ENCODE data around the gene CD244. TPM values are rescaled to one million over a fixed set of nuclear protein-coding genes. Genes with fewer than 3 reads are reported as not detected.
"Not testable (repeated sequence)": the region's sequence is repeated elsewhere in the genome, so short reads cannot be mapped to it uniquely, and the experiment has no call there.

The CD244 gene
- total RNA-seq, 2 donors from 2014 or later = 0.91 to 1.4 TPM

GRCh38 chr1:160797271-160797709 is 65.4 kb downstream of the CD244 start:
- peaks cover 0 to 4% of the 10 kb centered on the region in 2 donors for H3K36me3 Mint-ChIP-seq (ENCODE audit: insufficient read depth in 2 of 2)
- no peaks in the 10 kb centered on the region for H3K9me3 Mint-ChIP-seq
- peak overlapping the region; percentile 88 to 93 for H3K4me3 Mint-ChIP-seq
- peak overlapping the region; percentile 84 for H3K27ac Mint-ChIP-seq
- no peaks in the 10 kb centered on the region for H3K27me3 Mint-ChIP-seq (ENCODE audit: low read depth)
- ATAC-seq (replicated peaks in 1 of 2) (peak in 1 of 2 donors; percentile 5), DNase-seq (no peak)
- peaks cover 78% of the 10 kb centered on the region for H3K4me1 Mint-ChIP-seq (ENCODE audit: low read depth)

DNA sequence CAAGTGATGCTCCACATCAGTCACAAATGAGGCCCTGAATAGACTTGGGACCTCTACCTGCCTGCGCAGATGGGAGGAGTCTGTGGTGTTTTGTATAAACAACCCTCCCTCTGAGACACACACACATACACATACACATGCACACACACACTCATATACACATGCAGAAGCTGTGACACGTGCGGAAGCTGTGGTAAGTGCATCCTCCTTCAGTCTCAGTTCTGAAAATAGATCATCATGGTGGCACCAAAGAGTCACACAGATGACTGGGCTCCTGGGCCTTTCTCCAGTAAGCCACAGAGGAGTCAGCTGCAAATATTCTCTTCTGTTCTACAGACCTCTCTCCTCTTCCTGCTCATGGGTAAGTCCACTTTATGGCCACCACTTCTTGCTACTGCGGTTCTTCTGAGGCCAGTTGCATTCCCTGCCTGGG is 66.7 kb downstream of the CD244 start, which contains the start of gene LY9:
LY9 (plus strand) TSS at position 224 of the 433 bp plus-strand sequence; CDS start at position 238, 14 bp downstream.
- ATAC-seq (replicated peaks in 1 of 2) (peak; percentile 85 to 87), DNase-seq (peak; percentile 78 to 85)
- Mint-ChIP-seq H3K27me3 (ENCODE audit: low read depth) (no peaks in the 10 kb centered on the region), H3K4me1 (ENCODE audit: low read depth) (peaks cover 70% of the 10 kb centered on the region), H3K9me3 (no peaks in the 10 kb centered on the region), H3K27ac (peak within 1 kb of the TSS; percentile 84), H3K36me3 (ENCODE audit: insufficient read depth in 2 of 2) (peaks cover 0 to 4% of the 10 kb centered on the region in 2 donors), H3K4me3 (peak within 1 kb of the TSS; percentile 88 to 93)

GRCh38 chr1:160794376-160794775 is 68.3 kb downstream of the CD244 start:
- H3K36me3 Mint-ChIP-seq (ENCODE audit: insufficient read depth in 2 of 2) = peaks cover 0 to 4% of the 10 kb centered on the region in 2 donors
- H3K4me1 Mint-ChIP-seq (ENCODE audit: low read depth) = peaks cover 68% of the 10 kb centered on the region
- H3K4me3 Mint-ChIP-seq = no peak overlapping the region
- DNase-seq (no peak), ATAC-seq (replicated peaks in 1 of 2) (no peak)
- no peak overlapping the region for H3K27ac Mint-ChIP-seq
- H3K27me3 Mint-ChIP-seq (ENCODE audit: low read depth) = no peaks in the 10 kb centered on the region
- no peaks in the 10 kb centered on the region for H3K9me3 Mint-ChIP-seq

- Mint-ChIP-seq H3K27me3 (ENCODE audit: low read depth) (no peaks in the 10 kb centered on the region), H3K27ac (no peak overlapping the region), H3K36me3 (ENCODE audit: insufficient read depth in 2 of 2) (no peaks in the 10 kb centered on the region), H3K4me1 (ENCODE audit: low read depth) (peaks cover 24% of the 10 kb centered on the region), H3K9me3 (no peaks in the 10 kb centered on the region), H3K4me3 (no peak overlapping the region)
- ATAC-seq (replicated peaks in 1 of 2) (peak; percentile 64 to 71), DNase-seq (no peak)
Observed at GRCh38 chr1:160789702-160790611, 72.7 kb downstream of the CD244 start.

GRCh38 chr1:160789051-160789701 is 73.5 kb downstream of the CD244 start:
- ATAC-seq (replicated peaks in 1 of 2) (no peak), DNase-seq (no peak)
- Mint-ChIP-seq H3K4me3 (no peak overlapping the region), H3K36me3 (ENCODE audit: insufficient read depth in 2 of 2) (no peaks in the 10 kb centered on the region), H3K27ac (no peak overlapping the region), H3K9me3 (no peaks in the 10 kb centered on the region), H3K27me3 (ENCODE audit: low read depth) (no peaks in the 10 kb centered on the region), H3K4me1 (ENCODE audit: low read depth) (peaks cover 17% of the 10 kb centered on the region)

DNA sequence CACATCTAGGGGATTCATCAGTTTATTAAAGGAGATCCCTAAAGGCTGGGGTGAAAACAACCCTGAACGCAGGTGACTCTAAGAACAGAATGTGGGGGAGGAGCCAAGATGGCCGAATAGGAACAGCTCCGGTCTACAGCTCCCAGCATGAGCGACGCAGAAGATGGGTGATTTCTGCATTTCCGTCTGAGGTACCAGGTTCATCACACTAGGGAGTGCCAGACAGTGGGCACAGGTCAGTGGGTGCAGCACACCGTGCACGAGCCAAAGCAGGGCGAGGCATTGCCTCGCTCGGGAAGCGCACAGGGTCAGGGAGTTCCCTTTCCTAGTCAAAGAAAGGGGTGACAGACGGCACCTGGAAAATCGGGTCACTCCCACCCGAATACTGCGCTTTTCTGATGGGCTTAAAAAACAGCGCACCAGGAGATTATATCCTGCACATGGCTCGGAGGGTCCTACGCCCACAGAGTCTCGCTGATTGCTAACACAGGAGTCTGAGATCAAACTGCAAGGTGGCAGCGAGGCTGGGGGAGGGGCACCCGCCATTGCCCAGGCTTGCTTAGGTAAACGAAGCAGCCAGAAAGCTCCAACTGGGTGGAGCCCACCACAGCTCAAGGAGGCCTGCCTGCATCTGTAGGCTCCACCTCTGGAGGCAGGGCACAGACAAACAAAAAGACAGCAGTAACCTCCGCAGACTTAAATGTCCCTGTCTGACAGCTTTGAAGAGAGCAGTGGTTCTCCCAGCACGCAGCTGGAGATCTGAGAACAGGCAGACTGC is 79.5 kb downstream of the CD244 start:
- H3K36me3 Mint-ChIP-seq (ENCODE audit: insufficient read depth in 2 of 2); DNase-seq; ATAC-seq (replicated peaks in 1 of 2); H3K4me3 Mint-ChIP-seq; H3K9me3 Mint-ChIP-seq; H3K27ac Mint-ChIP-seq; H3K27me3 Mint-ChIP-seq (ENCODE audit: low read depth): not testable (repeated sequence)
- H3K4me1 Mint-ChIP-seq (ENCODE audit: low read depth) = peaks cover 20% of the 10 kb centered on the region

GRCh38 chr1:160781914-160782689 is 80.6 kb downstream of the CD244 start:
- Mint-ChIP-seq H3K27ac (no peak overlapping the region), H3K27me3 (ENCODE audit: low read depth) (no peaks in the 10 kb centered on the region), H3K4me1 (ENCODE audit: low read depth) (peaks cover 27% of the 10 kb centered on the region), H3K4me3 (peak overlapping the region; percentile 9 to 64), H3K36me3 (ENCODE audit: insufficient read depth in 2 of 2) (no peaks in the 10 kb centered on the region), H3K9me3 (no peaks in the 10 kb centered on the region)
- peak; percentile 81 to 89 for ATAC-seq (replicated peaks in 1 of 2)
- peak in 1 of 2 donors; percentile 33 for DNase-seq

DNA sequence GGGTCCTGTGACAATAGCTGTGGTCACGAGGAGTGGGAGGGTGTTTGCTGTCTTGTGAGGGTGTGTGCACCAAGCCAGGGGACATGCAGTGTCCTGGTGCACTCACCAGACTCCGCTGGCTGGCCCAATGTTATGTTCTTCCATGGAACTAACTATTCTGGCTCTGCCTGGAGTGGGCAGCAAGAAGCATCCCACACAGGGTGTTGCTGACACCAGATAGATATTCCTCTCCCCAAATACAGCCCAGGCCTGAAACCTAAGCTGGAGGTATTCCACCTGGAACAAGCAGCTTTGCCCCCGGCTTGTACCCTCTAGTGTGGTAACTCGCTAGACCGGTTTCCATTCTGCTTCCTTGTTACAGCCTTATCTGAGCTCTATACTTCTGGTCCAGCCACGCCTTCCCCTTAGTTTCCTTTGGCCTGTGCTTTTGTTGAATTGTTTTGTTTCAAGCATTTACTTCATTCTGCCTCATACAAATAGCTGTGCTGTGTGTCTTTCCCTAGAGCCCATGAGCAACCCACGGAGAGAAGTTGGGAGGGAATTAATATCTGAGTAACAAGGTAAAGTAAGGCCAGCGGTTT is 81.4 kb downstream of the CD244 start:
- no peaks in the 10 kb centered on the region for H3K27me3 Mint-ChIP-seq (ENCODE audit: low read depth)
- no peak overlapping the region for H3K4me3 Mint-ChIP-seq
- DNase-seq (no peak), ATAC-seq (replicated peaks in 1 of 2) (no peak)
- peaks cover 33% of the 10 kb centered on the region for H3K4me1 Mint-ChIP-seq (ENCODE audit: low read depth)
- H3K36me3 Mint-ChIP-seq (ENCODE audit: insufficient read depth in 2 of 2) = no peaks in the 10 kb centered on the region
- no peak overlapping the region for H3K27ac Mint-ChIP-seq
- H3K9me3 Mint-ChIP-seq = no peaks in the 10 kb centered on the region

GRCh38 chr1:160780398-160780755 is 82.3 kb downstream of the CD244 start:
- DNase-seq (no peak), ATAC-seq (replicated peaks in 1 of 2) (no peak)
- Mint-ChIP-seq H3K27me3 (ENCODE audit: low read depth) (no peaks in the 10 kb centered on the region), H3K4me1 (ENCODE audit: low read depth) (peaks cover 42% of the 10 kb centered on the region), H3K27ac (no peak overlapping the region), H3K4me3 (no peak overlapping the region), H3K9me3 (no peaks in the 10 kb centered on the region), H3K36me3 (ENCODE audit: insufficient read depth in 2 of 2) (no peaks in the 10 kb centered on the region)

Other genes starting within 250 kb of the CD244 start
- 100 to 1,000 TPM in 1 of 2 donors, 10 to 100 TPM in 1; 81.4 to 134 TPM for gene SLAMF1, start 215.8 kb downstream of the CD244 start, total RNA-seq
- 100 to 1,000 TPM; 215 to 220 TPM for gene CD48, start 151.1 kb downstream of the CD244 start, total RNA-seq
- gene SLAMF7, start 123.6 kb downstream of the CD244 start, total RNA-seq = 10 to 100 TPM; 42.6 to 68.3 TPM
- gene LY9, start 66.7 kb downstream of the CD244 start, total RNA-seq = 10 to 100 TPM in 1 of 2 donors, 1 to 10 TPM in 1; 7.6 to 19.0 TPM
- not detected for gene ITLN1, start 22.3 kb upstream of the CD244 start, total RNA-seq
- gene ITLN2, start 91.9 kb upstream of the CD244 start, total RNA-seq = not detected
- 10 to 100 TPM; 38.2 to 38.8 TPM for gene F11R, start 158.3 kb upstream of the CD244 start, total RNA-seq
- 10 to 100 TPM; 46.3 to 78.0 TPM for gene TSTD1, start 176.1 kb upstream of the CD244 start, total RNA-seq
- 10 to 100 TPM; 52.3 to 57.5 TPM for gene USF1, start 183.1 kb upstream of the CD244 start, total RNA-seq
- gene ARHGAP30, start 207.0 kb upstream of the CD244 start, total RNA-seq = 100 to 1,000 TPM; 192 to 198 TPM
- under 1 TPM in 1 of 2 donors, not detected in 1; 0.31 TPM for gene NECTIN4, start 226.7 kb upstream of the CD244 start, total RNA-seq
- gene KLHDC9, start 235.5 kb upstream of the CD244 start, total RNA-seq = 1 to 10 TPM; 5.7 to 7.1 TPM

Data from activated T-cell treated with anti-CD3 and anti-CD28 coated beads, Interleukin-2, amount 50 U/mL, for 72 hours (primary cell).